ELF-1 (cell line): Measurements from ENCODE around the gene ADCY7.

Source experiments
- DNase-seq: peaks from one replicate; pipeline ENCODE4 v3.0.0-alpha.2; 2016; ENCODE audit warnings: low read depth, low spot score

The ADCY7 gene

DNA sequence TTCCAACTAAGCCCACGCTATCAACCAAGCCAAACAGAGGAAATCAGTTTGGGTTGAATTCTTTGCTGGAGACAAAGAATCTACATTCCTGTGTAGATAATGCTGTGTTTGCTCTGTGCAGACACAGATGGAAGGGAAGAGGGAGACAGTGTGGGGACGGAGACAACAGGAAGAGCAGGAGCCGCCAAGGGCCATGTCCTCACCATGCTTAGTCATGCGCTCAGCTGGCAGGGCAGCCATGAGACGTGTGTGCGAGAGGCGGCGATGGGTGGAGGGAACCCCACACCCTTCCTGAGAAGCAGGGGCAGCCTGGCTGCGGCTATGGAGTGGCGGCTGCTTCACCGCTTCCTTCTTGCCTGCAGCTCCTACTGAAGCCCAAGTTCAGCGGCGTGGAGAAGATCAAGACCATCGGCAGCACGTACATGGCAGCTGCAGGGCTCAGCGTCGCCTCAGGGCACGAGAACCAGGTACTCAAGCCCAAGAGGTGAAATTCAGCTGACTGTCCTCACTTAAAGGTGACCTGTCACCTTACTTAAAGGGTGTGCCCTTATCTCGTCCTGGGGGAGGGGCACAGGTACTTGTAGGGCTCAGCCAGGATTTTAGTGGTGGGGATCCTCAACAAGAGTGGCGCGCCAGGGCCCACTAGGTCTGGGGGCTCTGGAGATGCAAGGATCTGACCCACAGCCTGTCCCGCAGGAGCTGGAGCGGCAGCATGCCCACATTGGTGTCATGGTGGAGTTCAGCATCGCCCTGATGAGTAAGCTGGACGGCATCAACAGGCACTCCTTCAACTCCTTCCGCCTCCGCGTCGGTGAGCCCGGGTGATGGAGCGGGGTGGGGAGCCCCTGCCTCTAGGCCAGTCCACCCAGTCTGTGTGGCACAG is 47.5 kb downstream of the ADCY7 start:
- peak; percentile 15 for DNase-seq

DNA sequence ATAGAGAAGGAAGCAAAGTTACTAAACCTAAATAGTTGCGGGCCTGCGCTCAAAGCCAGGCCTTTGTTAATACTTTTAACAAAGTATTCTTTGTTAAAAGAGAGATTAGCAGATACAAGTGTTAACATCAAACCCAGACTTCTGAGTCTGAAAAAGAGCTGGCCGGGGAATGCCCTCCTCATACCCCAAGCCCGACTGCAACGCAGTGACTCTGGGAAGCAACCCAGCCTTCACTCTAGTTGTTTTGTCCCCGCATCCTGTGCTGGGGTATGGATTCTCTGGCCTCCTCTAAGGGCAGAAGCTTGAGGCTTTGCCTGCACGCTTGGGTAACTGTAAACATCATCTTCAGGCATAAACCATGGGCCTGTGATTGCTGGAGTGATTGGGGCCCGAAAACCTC is 48.3 kb downstream of the ADCY7 start:
- DNase-seq: peak; percentile 0

DNA sequence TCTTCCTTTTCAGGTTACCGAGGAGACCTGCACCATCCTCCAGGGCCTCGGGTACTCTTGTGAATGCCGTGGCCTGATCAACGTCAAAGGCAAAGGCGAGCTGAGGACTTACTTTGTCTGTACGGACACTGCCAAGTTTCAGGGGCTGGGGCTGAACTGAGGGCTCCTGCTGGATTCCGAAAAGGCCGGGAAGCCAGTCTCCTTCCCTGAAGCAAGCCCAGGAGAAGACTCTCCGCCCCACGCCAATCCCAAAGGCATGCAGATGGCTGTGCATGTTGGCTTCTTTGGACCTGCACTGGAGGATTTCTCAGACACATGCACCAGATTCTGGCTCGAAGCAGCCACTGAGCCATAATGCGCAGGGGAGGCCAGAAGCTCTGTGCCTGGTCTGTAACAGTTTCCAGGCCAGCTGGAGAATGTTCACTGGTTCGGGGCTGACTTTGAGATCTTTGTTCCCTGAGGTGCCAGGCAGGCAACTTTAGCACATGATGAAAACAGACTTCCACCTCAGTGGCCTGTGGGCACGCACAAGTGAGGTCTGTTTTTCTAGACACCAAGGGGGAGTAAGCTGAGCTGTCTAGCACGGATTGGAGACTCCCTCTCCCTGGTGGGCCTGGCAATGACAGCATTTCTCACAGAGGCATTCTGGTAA is 49.1 kb downstream of the ADCY7 start:
- DNase-seq: peak; percentile 24

DNA sequence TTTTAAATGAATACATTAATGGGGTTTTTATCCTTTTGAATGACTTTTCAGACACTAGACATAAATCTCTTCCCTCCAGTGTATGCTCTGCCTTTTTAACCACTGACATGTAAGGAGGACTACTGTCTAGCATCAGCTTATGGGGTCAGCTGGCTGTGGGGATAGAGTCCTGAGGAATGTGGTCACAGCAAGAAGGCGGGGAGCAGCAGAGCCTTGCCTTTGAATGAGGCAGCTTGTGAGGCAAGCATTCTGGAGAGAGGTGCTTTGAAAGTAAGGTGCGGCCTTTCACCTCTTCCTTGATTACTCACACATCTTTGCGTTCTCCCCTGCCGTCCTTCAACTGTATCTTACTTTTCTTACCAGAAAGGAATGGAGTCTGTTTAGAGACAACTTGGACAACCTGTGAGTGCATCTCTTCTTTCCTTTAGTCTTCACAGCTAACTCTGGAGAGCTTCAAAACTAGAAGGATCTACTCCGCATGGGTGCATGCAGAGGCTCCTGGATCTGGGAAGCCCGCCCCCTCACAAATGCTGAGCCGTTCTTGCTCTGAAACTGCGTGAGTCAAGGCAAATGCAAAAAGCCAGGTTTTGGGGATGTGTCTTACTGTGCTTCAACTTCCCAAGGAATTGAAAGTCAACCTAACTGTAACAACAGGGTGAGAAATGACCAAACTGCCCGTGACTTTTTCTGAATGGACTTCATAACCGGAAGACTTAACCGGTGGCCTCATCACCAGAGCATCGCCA is 49.9 kb downstream of the ADCY7 start:
- peak; percentile 1 for DNase-seq

DNA sequence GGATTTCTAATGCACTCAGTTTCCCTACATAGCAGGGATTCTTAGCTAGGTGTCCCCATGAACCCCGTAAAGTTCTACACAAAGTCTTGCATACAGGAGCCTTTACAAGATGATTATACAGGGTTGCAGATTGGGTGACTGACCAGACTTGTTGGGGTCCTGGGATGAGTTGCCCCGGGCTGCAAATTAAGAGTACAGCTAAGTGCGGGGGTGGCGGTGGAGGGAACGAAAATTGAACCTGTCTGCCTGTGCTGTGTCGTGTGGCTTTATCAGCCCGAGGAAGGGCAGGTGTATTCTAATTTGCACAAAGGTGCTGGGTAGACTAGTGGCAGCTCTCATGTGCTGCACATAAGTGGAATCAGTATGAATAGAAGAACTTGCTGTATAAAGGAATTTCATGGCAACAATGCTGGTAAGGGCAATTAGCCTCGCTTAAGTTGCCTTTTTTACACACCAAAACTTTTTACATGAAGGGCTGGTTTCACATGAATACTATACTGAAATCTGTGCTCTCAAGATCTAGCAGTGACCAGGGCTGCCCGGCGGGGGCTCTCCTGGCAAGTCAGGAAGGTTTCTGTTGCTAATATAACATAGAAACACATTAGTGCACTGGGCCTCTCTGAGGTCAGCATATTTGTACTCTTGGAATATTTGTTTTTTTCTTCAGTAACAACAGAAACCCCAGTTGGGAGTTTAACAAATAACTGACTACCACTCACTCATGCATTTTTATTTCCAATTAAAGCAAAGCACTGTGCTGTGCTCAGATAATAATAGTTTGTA is 50.7 kb downstream of the ADCY7 start:
- DNase-seq: no peak

DNA sequence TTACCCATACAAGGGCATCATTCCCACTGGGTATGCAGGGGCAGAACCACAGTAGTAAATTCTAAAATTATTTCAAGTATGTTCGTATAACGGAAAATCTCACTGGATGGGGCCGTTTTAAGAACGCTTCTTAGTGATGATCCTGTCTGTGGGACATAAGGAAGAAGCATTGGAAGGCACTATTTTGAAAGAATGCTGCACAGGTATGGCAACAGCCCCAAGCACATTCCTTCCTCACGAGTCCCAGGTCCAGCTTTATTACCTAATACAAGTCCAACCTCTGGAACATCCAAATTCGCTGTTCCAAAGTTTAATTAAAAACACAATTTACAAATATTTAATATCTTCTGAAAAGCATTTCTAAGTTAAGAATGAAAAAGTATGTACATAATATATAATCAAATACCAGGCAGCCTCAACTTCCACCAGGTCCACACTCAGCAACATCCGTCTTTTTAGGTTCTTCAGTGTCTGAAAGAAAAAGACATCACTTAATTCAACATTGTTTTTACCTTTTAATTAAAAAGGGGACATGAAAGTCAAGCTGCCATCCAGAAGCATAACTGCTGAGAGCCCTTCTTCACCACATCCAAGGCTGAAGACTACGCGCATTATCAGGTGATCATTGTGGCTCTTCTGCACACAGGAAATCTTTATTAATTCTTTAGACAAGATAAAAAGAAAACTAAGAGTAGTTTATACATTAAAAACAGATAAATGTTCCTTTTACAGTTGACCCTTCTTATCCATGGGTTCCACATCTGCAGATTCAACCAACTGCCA is 52.6 kb downstream of the ADCY7 start:
- peak; percentile 18 for DNase-seq

DNA sequence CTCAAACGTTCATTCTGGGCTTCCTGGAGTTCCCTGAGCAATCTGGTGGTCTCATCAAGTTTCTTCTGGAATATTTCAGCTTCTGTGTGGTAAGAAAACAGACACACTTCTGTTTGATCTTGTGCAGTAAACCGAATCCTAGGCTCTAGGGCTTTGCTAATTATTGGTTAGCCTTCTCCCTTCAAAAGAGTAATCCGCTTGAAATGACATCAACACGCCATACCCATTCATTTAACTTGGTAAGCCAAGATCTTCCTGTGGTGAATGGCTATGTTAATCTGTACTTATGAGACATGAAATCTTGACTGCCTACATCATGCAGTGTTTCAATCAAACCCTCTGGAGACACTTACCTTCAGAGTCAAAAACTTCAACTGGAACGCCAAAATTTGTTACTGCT is 54.0 kb downstream of the ADCY7 start:
- DNase-seq: peak; percentile 1

DNA sequence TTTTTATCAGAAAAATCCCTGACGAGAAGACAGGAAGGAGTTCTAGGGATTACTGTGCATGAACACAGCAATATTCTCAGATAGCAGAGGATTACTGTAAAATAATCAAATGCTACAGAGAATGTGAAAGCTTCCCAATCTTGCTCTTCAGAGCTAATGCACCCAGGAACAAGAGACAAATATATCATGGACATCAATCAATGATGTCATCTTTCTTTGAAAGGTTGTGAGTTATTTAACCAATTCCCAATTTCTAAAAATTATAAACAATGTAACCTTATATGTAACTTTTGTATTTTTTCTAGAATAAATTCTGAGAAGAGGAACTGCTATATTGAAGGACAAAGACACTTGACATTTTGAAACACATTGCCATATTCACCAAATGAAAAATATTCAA is 56.0 kb downstream of the ADCY7 start:
- no peak for DNase-seq

DNA sequence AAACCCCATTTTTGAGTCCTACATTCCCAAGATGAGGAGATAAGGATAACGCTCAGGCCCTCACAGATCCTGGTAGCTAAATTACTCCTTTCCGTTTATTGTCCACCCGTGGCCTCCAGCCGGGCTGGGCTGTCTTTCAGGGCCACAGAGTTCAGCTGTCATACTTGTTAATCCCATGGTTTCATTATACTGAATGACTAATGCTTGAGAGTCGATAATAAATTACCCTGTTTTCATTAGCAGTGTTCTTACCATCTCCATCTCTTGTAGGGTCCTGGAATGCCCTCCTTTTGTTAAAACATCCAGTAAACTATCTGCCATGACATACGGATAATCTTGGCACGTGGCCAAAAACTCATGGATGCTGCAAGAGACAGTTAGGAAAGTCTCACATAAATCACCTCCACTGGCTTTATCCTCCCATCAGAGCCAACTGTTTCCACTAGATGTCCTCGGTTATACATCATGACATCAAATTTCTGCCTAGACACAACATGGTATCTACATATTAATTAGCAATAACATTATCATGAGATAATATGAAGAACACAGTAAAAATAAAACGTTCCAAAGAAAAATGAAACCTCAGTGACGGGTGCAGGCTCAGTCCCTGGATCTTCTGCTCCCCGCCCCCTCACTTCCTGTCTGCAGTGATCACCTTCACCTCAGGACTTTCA is 57.1 kb downstream of the ADCY7 start:
- no peak for DNase-seq

DNA sequence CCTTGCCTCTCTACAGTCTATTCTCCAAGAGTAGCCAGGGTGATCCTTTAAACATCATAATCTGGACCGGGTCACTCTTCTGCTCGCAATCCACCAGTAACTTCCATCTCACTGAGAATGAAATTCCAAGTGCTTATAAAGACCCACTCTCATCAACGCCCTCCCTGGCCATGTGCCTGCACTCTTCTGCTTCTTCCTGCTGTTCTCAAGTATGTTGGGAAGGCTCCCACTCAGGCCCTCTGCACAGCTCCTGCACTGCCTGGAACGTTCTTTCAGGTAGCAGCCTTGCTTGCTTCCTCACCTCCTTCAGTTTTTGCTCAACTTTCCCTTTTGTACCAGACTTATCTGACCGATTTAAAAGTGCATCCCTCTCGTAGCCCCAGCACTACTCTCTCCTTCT is 58.0 kb downstream of the ADCY7 start:
- no peak for DNase-seq

DNA sequence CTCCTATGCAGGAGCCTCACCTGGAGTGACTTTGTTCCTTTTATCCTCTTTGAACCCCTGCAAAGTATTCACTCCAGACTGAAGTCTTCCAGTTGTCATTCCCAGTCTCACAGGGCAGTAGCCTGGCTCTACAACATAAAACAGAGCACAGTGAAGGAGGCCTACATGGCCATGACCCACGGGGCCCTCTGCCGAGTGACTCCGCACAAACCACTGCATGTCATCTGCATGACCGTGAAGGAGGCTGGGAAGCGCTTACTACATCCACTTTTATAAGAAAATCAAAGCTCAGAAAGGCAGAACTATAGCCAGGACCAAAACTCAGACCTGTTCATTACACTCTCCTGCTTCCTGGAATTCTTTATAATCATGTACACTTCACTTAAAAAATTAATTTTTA is 59.9 kb downstream of the ADCY7 start:
- no peak for DNase-seq

DNA sequence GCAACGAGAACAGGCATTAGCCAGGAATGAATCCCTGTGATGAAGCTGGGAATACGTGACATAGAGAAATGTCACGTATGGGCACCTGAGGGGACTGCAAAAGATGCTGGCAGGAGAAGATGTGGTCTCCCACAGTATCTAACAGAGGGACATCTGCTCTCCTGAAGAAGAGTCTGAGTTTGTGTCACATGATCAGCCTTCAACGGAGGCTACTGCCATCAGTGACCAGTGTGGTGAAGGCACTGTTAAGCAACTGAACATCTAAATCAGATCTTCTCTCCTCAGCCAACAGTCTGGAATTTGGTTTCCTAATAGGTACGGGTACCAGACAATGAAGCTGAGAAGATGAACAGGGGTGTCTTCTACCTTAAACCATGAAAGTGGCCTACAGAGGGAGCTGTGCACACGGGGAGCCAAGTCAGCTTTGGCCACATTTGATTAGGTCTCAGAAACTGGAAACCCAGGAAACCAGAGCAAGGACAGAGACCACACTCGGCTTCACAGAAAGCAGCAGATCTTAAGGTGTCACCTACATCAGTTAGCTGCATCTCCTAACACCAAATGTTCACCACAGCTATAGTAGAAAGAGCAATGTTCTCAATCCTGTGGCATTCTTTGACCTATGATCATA is 60.6 kb downstream of the ADCY7 start:
- peak; percentile 58 for DNase-seq

DNA sequence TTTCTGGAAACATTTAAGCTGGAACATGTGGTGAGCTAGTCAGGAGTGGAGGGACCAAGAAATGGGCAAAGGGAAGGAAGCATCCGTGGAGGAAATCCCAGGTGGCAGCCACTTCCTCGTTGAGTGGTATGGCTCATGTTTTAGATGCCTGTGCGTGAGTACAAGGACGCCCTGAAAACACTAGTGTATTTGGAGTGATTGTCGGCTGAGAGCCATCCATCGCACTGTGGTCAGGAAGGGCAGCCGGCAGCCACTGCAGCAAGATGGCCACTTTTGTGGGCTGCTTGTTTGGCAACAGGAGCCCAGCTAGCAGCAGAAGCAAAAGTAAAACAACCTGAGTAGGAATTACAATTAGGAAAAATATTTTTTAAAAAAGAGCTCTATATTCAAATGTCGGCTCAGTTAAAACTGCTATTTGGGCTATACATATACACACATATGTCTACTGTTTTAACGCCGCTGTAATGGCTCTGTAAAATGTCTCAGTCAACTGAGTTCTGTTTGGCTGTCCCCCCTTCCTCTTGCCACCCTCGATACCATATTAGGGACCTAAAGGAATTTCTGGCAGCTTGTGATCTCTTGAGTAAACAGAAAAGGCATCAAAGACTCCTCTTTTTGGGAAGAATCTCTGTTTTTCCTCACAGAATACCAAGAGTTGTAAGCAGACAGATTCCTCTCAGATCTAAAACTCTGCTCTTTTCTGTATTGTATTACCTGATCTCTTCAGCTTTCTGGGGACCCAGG is 63.3 kb downstream of the ADCY7 start:
- DNase-seq: no peak

DNA sequence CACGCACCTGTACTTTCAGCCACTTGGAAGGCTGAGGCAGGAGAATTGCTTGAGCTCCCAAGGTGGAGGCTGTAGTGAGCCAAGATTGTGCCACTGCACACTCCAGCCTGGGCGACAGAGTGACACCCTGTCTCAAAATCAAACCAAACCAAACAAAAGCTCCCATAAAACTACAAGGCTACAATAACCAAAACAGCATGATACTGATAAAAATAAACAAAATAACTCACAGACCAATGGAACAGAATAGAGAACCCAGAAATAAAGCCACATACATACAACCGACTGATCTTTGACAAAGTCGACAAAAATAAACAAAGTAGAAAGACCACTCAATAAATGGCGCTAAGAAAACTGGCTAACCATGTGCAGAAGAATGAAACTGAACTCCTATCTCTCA is 65.2 kb downstream of the ADCY7 start:
- DNase-seq: no peak

DNA sequence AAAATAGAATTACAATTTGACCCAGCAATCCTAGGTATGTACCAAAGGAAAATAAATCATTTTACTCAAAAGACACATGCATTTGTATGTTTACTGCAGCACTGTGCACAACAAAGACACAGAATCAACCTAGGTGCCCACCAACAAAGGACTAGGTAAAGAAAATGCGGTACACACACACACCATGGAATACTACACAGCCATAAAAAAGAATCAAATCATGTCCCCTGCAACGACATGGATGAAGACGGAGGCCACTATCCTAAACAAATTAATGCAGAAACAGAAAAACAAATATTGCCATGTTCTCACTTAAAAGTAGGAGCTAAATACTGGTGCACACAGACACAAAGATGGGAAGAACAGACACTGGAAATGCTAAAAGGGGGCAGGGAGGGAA is 66.2 kb downstream of the ADCY7 start:
- DNase-seq: no peak

DNA sequence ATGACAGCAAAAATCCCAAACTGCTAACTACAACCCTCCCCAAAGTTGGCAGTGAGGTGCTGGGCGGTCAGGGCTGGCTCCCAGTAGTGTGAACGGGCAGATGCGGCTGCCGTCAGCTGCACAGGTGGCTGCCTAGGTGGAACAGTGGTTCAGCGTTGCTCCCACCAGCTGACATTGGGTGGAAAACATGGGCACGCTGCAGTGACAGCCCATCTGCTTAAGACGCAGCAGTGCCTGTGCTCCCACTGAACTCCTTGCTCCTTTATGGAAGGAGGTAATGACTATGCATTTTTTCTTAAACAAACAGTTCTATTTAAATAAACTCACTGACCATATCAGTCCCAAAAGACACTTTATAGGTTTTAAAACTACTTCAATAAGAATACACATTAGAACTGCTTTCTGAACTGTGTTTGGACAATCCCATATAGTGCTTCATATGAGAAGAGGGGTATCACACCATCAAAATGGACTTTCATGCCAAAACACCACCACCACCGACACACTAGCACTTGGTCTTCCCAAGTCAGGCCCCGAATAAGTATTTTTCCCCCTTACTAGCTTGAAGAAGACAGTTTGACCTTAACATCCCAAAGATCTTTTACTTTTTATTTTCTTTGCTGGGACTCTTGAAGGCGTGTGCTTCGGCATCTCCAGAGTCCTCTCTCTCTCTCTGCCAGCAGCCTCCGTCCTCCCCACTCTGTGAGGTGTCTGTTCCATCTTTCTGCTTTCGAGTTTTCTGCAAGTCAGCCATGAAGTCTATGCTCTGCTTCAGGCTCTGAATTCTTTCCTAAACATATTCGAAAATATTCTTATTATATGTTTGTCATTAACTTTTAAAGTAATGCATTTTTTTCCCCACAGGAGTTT is 68.0 kb downstream of the ADCY7 start:
- no peak for DNase-seq

DNA sequence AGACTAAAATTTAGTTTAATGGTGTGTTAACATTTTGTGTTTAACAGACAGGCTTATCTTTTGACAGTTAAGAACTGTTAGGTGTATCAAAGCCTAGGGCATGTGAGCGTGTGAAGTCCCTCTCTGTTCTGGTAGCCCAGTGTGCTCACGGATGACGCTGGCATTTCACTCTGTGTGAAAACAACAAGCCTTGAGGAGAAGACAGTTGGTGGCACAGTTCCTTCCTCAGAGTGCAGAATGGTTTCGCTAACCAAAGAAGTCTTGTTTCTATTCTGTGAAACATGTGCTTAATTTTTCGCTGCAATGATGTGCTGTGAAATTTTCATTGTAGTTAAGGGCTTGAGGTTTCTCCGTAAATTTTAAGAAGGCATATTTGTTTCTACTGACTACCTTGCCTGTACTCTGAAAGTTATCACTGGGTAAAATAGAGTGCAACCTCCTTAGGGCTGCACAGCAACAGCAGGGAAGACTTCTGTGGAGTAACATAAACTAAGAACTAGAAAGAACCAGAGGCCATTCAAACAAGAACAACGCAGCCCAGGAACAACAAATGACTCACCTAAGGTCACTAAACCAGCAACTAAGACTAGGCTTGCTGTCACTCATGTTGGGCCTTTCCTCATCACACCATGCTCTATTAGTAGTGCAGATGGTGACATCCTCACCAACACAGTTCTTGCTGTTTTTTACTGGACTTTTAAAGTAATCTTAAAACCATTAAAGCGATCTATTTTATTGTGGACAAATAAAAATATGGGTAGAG is 69.0 kb downstream of the ADCY7 start:
- DNase-seq: no peak
